ENCODE results near the gene KRT6B.

Gene KRT6B

DNA sequence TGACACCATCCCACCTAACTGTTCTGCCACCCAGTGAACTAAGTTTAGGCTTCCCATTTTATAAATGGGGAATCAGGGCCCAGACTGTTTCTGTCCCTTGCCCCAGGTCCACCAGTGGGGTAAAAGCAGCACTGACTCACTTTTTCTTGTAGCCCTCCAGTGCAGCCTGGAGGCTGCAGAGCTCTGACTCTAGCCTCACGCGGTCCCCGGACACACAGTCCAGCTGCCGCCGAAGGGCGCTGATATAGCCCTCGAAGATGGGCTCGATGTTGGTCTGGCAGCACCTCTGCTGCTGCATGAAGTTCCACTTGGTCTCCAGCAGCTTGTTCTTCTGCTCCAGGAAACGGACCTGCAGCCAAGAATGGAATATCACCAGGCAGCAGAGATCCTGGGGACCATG, 48.4 kb downstream of the KRT6B start:
- ChIA-PET POLR2A (no interaction called here), CTCF (interaction anchor here (0.6 to 4.7 kb wide), 5 partner anchors 8 to 467 kb away, joined by 3 to 26 read pairs (median 3); no protein-coding TSS in a partner anchor)

DNA sequence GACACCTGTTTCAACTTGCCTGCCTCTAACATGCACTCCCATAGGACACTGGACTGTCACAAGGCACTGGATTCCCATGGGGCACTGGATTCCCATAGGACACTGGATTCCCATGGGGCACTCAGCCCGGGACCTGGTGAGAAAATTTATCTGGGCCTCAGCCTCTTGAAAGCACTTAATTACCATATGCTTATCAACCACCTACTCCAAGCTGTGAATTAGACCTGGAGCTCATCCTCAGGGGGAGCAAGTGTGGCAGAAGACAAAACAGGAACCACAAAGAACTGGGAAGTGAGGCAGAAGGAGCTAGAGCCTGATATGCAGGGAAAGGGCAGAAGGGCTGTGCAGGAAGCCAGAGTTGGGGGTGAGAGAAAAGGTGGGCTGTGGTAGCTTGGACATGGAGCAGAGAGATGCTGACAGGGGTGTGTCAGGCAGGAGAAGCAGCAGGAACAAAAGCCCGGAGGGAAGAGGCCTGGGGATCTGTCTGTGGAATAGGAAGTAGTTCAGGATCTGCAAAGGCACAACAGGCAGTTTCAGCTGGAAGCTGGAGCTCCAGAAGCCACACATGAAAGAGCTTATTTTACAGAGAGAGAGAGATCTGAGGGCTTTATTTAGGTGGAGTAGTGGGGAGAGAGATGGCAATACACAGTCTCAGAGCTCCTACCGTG, 48.9 kb downstream of the KRT6B start:
- Histone ChIP-seq H3K4me3 (ENCODE audit: low read depth, low read length) (no peak overlapping the region), H3K27ac (ENCODE audit: extremely low read depth, low read depth, low read length) (no peak overlapping the region), H3K9me3 (ENCODE audit: control insufficient read depth, insufficient read depth, low read depth, low read length) (no peaks in the 10 kb centered on the region), H3K4me1 (ENCODE audit: control insufficient read depth, insufficient read depth, low read length) (no peaks in the 10 kb centered on the region), H3K36me3 (ENCODE audit: control insufficient read depth in 2 of 2, insufficient read depth in 1 of 2, low read length in 2 of 2) (no peaks in the 10 kb centered on the region)
- TF ChIP-seq ZNF211 (tag by site-specific recombination; IDR thresholded peaks at IDR 0.05; ENCODE audit: low read depth) (no peak), SCRT1 (tag by site-specific recombination; IDR thresholded peaks at IDR 0.05; ENCODE audit: borderline replicate concordance) (no peak), ZNF169 (tag by site-specific recombination; IDR thresholded peaks at IDR 0.05) (no peak), ZNF670 (tag by site-specific recombination; IDR thresholded peaks at IDR 0.05; ENCODE audit: low read depth) (no peak), ZNF354C (tag by site-specific recombination; IDR thresholded peaks at IDR 0.05; ENCODE audit: borderline replicate concordance, low read depth) (no peak), ZNF214 (tag by site-specific recombination; IDR thresholded peaks at IDR 0.05; ENCODE audit: borderline replicate concordance) (no peak), ZNF530 (tag by site-specific recombination; IDR thresholded peaks at IDR 0.05; ENCODE audit: low read depth) (no peak)
- TF ChIP-seq, protein P1, sequence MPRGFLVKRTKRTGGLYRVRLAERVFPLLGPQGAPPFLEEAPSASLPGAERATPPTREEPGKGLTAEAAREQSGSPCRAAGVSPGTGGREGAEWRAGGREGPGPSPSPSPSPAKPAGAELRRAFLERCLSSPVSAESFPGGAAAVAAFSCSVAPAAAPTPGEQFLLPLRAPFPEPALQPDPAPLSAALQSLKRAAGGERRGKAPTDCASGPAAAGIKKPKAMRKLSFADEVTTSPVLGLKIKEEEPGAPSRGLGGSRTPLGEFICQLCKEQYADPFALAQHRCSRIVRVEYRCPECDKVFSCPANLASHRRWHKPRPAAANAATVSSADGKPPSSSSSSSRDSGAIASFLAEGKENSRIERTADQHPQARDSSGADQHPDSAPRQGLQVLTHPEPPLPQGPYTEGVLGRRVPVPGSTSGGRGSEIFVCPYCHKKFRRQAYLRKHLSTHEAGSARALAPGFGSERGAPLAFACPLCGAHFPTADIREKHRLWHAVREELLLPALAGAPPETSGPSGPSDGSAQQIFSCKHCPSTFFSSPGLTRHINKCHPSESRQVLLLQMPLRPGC (tag by site-specific recombination; IDR thresholded peaks at IDR 0.05): no peak
- TF ChIP-seq, protein P2, sequence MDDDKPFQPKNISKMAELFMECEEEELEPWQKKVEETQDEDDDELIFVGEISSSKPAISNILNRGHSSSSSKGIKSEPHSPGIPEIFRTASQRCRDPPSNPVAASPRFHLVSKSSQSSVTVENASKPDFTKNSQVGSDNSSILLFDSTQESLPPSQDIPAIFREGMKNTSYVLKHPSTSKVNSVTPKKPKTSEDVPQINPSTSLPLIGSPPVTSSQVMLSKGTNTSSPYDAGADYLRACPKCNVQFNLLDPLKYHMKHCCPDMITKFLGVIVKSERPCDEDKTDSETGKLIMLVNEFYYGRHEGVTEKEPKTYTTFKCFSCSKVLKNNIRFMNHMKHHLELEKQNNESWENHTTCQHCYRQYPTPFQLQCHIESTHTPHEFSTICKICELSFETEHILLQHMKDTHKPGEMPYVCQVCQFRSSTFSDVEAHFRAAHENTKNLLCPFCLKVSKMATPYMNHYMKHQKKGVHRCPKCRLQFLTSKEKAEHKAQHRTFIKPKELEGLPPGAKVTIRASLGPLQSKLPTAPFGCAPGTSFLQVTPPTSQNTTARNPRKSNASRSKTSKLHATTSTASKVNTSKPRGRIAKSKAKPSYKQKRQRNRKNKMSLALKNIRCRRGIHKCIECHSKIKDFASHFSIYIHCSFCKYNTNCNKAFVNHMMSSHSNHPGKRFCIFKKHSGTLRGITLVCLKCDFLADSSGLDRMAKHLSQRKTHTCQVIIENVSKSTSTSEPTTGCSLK (tag by site-specific recombination; IDR thresholded peaks at IDR 0.05): no peak
- ChIA-PET CTCF (interaction anchor here (0.6 to 4.7 kb wide), 4 partner anchors 8 to 468 kb away, joined by 3 to 26 read pairs (median 4); no protein-coding TSS in a partner anchor), POLR2A (no interaction called here)

More for the DNA sequence above, 48.4 kb downstream of the KRT6B start:
- Histone ChIP-seq H3K27ac (ENCODE audit: extremely low read depth, low read depth, low read length) (no peak overlapping the region), H3K4me1 (ENCODE audit: control insufficient read depth, insufficient read depth, low read length) (no peaks in the 10 kb centered on the region), H3K36me3 (ENCODE audit: control insufficient read depth in 2 of 2, insufficient read depth in 1 of 2, low read length in 2 of 2) (no peaks in the 10 kb centered on the region), H3K9me3 (ENCODE audit: control insufficient read depth, insufficient read depth, low read depth, low read length) (no peaks in the 10 kb centered on the region), H3K4me3 (ENCODE audit: low read depth, low read length) (no peak overlapping the region)
- no peak for TF ChIP-seq MYNN (tag by site-specific recombination; IDR thresholded peaks at IDR 0.05; ENCODE audit: borderline replicate concordance)
- TF ChIP-seq ZNF544 (tag by site-specific recombination; IDR thresholded peaks at IDR 0.05): no peak
- no peak for TF ChIP-seq ZBTB11 (tag by site-specific recombination; conservative IDR thresholded peaks at IDR 0.05; ENCODE audit: low read depth)
- no peak for TF ChIP-seq ZNF776 (tag by site-specific recombination; IDR thresholded peaks at IDR 0.05; ENCODE audit: borderline replicate concordance)

All from HEK293 (cell line).